Stimulated activated effector memory CD8-positive, alpha-beta T cell treated with anti-CD3 and anti-CD28 coated beads, Interleukin-12 subunit alpha, Interleukin-12 subunit beta, amount 100 ng/mL, for 72 hours (primary cell): ENCODE results near the gene DCST2.

Source experiments
- ATAC-seq: fragments of 150-1000 bp; cut with Tn5 transposase; 2 replicates; pipeline ENCODE4 v1.10.0; 2021
- DNase-seq, 2 donors: peaks; one replicate each; pipeline ENCODE4 v3.0.0; 2021 to 2022; ENCODE audit warnings: low spot score in 2 of 2
- H3K27ac Mint-ChIP-seq: one replicate; pipeline ENCODE4 v1.8.0; 2022; ENCODE audit warnings: mild to moderate bottlenecking, mixed read lengths
- H3K36me3 Mint-ChIP-seq: one replicate; pipeline ENCODE4 v1.8.0; 2022; ENCODE audit warnings: mild to moderate bottlenecking, mixed read lengths
- H3K4me1 Mint-ChIP-seq: one replicate; pipeline ENCODE4 v1.8.0; 2022; ENCODE audit warnings: mixed read lengths
- H3K4me3 Mint-ChIP-seq: one replicate; pipeline ENCODE4 v1.8.0; 2022; ENCODE audit warnings: mild to moderate bottlenecking, mixed read lengths
- H3K9me3 Mint-ChIP-seq: one replicate; pipeline ENCODE4 v1.8.0; 2022; ENCODE audit warnings: mixed read lengths

The DCST2 gene

GRCh38 chr1:155014709-155015508, 18.7 kb downstream of the DCST2 start:
- no peaks in the 10 kb centered on the region for H3K9me3 Mint-ChIP-seq
- H3K27ac Mint-ChIP-seq: no peak overlapping the region
- H3K4me3 Mint-ChIP-seq: no peak overlapping the region
- peaks cover 53% of the 10 kb centered on the region for H3K36me3 Mint-ChIP-seq
- H3K4me1 Mint-ChIP-seq: peaks cover 66% of the 10 kb centered on the region
- ATAC-seq (no peak), DNase-seq (no peak)

- ATAC-seq (no peak), DNase-seq (no peak)
- Mint-ChIP-seq H3K4me3 (peak overlapping the region; percentile 23), H3K36me3 (peaks cover 40% of the 10 kb centered on the region), H3K4me1 (peaks cover 66% of the 10 kb centered on the region), H3K9me3 (no peaks in the 10 kb centered on the region), H3K27ac (peak overlapping the region; percentile 88)
Measured at GRCh38 chr1:155013632-155014031, 19.9 kb downstream of the DCST2 start.

GRCh38 chr1:155012776-155013602, 20.6 kb downstream of the DCST2 start:
- ATAC-seq: no peak
- H3K4me1 Mint-ChIP-seq: peaks cover 68% of the 10 kb centered on the region
- peak overlapping the region; percentile 88 for H3K27ac Mint-ChIP-seq
- no peak for DNase-seq
- no peaks in the 10 kb centered on the region for H3K9me3 Mint-ChIP-seq
- H3K36me3 Mint-ChIP-seq: peaks cover 38% of the 10 kb centered on the region
- peak overlapping the region; percentile 23 for H3K4me3 Mint-ChIP-seq

- Mint-ChIP-seq H3K27ac (peak overlapping the region; percentile 88), H3K9me3 (no peaks in the 10 kb centered on the region), H3K36me3 (peaks cover 37% of the 10 kb centered on the region), H3K4me1 (peaks cover 66% of the 10 kb centered on the region), H3K4me3 (no peak overlapping the region)
- DNase-seq (no peak), ATAC-seq (no peak)
Measured at GRCh38 chr1:155012026-155012546, 21.5 kb downstream of the DCST2 start.

GRCh38 chr1:155011437-155012025, 22.1 kb downstream of the DCST2 start:
- Mint-ChIP-seq H3K27ac (peak overlapping the region; percentile 97), H3K9me3 (no peaks in the 10 kb centered on the region), H3K4me3 (peak overlapping the region; percentile 74), H3K4me1 (peaks cover 67% of the 10 kb centered on the region), H3K36me3 (peaks cover 31% of the 10 kb centered on the region)
- no peak for DNase-seq
- ATAC-seq: no peak

- DNase-seq (no peak), ATAC-seq (no peak)
- Mint-ChIP-seq H3K9me3 (no peaks in the 10 kb centered on the region), H3K4me1 (peaks cover 67% of the 10 kb centered on the region), H3K36me3 (peaks cover 26% of the 10 kb centered on the region), H3K27ac (peak overlapping the region; percentile 97), H3K4me3 (peak overlapping the region; percentile 74)
Measured at GRCh38 chr1:155011004-155011416, 22.6 kb downstream of the DCST2 start.

- DNase-seq: no peak
- peaks cover 20% of the 10 kb centered on the region for H3K36me3 Mint-ChIP-seq
- ATAC-seq: no peak
Measured at GRCh38 chr1:155010211-155010918, 23.2 kb downstream of the DCST2 start.

GRCh38 chr1:155009742-155010141, 23.8 kb downstream of the DCST2 start:
- H3K36me3 Mint-ChIP-seq: peaks cover 13% of the 10 kb centered on the region
- no peak for ATAC-seq

More at GRCh38 chr1:155010211-155010918, 23.2 kb downstream of the DCST2 start:
- Mint-ChIP-seq H3K4me1 (peaks cover 67% of the 10 kb centered on the region), H3K4me3 (peak overlapping the region; percentile 74), H3K27ac (peak overlapping the region; percentile 97), H3K9me3 (no peaks in the 10 kb centered on the region)

GRCh38 chr1:155009221-155009711, 24.3 kb downstream of the DCST2 start:
- Mint-ChIP-seq H3K4me1 (peaks cover 74% of the 10 kb centered on the region), H3K9me3 (no peaks in the 10 kb centered on the region), H3K4me3 (peak overlapping the region; percentile 74), H3K27ac (peak overlapping the region; percentile 97), H3K36me3 (peaks cover 11% of the 10 kb centered on the region)
- ATAC-seq (no peak), DNase-seq (no peak)

More at GRCh38 chr1:155009742-155010141, 23.8 kb downstream of the DCST2 start:
- DNase-seq: no peak
- Mint-ChIP-seq H3K4me3 (peak overlapping the region; percentile 74), H3K9me3 (no peaks in the 10 kb centered on the region), H3K27ac (peak overlapping the region; percentile 97), H3K4me1 (peaks cover 70% of the 10 kb centered on the region)

GRCh38 chr1:155008015-155008941, 25.3 kb downstream of the DCST2 start:
- ATAC-seq: no peak
- peaks cover 76% of the 10 kb centered on the region for H3K4me1 Mint-ChIP-seq
- H3K36me3 Mint-ChIP-seq: peaks cover 11% of the 10 kb centered on the region
- peak overlapping the region; percentile 74 for H3K4me3 Mint-ChIP-seq
- peak overlapping the region; percentile 97 for H3K27ac Mint-ChIP-seq
- no peaks in the 10 kb centered on the region for H3K9me3 Mint-ChIP-seq
- DNase-seq: no peak

- Mint-ChIP-seq H3K36me3 (peaks cover 7% of the 10 kb centered on the region), H3K9me3 (no peaks in the 10 kb centered on the region), H3K4me1 (peaks cover 70% of the 10 kb centered on the region), H3K4me3 (peak overlapping the region; percentile 93), H3K27ac (peak overlapping the region; percentile 91)
- ATAC-seq: no peak
- DNase-seq: no peak
Measured at GRCh38 chr1:155007251-155007828, 26.2 kb downstream of the DCST2 start.

GRCh38 chr1:155006601-155007101, 26.9 kb downstream of the DCST2 start:
- DNase-seq (no peak), ATAC-seq (peak; percentile 24)
- H3K4me1 Mint-ChIP-seq: peaks cover 70% of the 10 kb centered on the region

More at GRCh38 chr1:155006601-155007101, 26.9 kb downstream of the DCST2 start:
- Mint-ChIP-seq H3K36me3 (peaks cover 7% of the 10 kb centered on the region), H3K27ac (peak overlapping the region; percentile 91), H3K9me3 (no peaks in the 10 kb centered on the region), H3K4me3 (peak overlapping the region; percentile 93)
